Colon (tissue), 2 donors: ENCODE data around the gene SAPCD2.

Source experiments
- FAIRE-seq: peaks from 2 replicates; lab custom pipeline; 2012; peaks lifted over from hg19 to GRCh38; lab: Jason Lieb, UNC
- donor health status: control.
- donor health status: control.

The SAPCD2 gene

GRCh38 chr9:137080260-137081122 lies 10.1 kb upstream of the SAPCD2 start:
- FAIRE-seq, result no peak

GRCh38 chr9:137079401-137079787 lies 9.0 kb upstream of the SAPCD2 start:
- no peak for FAIRE-seq

DNA sequence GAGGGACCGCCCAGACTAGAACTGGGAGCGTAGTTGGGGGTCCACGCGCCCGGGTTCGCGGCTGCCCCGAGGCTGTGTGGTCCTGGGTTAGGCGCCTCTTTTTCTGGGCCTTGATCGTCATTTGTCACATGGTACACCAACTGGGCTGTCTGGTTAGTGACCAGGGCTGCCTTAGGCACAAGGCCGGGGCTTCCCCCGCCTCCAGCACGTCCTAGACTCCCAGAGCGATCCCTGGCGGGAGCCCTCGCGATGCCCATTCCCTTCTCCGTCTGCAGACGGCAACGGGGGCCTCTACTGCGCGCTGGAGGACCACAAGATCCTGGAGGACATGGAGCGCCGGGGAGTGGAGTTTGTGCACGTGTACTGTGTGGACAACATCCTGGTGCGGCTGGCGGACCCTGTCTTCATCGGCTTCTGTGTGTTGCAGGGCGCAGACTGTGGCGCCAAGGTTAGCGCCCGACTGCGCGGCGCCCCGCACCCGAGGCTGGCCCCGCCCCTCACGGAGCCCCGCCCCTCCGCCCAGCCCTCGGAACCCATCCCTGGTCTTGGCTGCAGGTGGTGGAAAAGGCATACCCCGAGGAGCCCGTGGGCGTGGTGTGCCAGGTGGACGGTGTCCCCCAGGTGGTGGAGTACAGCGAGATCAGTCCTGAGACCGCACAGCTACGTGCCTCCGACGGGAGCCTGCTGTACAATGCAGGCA lies 8.5 kb upstream of the SAPCD2 start:
- FAIRE-seq, result no peak

GRCh38 chr9:137077758-137078693 lies 7.7 kb upstream of the SAPCD2 start:
- FAIRE-seq, result no peak

DNA sequence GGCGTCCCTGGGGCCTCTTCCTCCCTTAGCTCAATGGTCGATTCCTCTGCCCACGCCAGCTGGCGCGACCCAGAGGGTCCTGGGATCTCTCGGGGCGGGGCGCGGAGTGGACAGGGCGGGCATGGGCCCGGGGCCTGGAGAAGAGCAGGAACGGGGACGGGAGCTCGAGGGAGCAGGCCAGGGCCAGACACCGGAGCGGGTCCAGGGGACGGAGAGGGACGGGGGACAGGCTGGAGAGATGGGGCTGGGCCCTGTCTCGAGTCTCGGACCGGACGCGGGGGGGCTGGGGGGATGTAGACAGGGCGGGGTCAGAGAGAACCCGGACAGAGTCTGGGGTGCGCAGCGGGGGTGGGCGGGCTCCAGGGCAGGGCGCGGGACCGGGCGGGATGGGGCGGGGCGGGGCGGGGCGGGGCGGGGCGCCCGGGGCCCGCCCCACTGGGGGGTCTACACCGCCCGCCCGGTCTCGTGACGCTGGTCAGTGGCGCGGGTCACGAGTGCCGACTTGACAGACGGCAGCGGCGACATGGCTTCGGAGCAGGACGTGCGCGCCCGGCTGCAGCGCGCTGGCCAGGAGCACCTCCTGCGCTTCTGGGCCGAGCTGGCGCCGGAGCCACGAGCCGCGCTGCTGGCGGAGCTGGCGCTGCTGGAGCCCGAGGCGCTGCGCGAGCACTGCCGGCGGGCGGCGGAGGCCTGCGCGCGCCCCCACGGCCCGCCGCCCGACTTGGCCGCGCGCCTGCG lies 6.8 kb upstream of the SAPCD2 start, which contains the start of gene UAP1L1:
Gene UAP1L1 (plus strand): TSS at position 508 of the 738 bp plus-strand sequence. CDS start 16 bp downstream, at position 524.
- FAIRE-seq, result no peak

DNA sequence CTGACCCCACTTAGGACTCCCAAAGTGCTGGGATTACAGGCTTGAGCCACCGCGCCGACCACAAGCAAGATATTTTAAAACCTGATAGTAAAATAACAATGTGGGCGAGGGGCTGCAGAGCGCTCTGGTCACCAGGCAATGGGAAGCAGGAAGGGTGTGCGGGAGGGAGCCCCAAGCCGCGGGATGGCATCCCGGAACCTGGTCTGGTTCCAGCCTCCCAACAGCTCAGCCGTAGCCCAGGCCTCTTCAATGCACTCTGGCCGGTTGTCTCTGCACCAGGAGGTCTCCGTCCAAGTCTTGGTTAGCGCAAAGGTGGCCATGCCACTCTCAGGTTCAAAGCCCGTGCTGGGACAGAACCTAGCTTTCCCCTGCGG lies 6.3 kb upstream of the SAPCD2 start:
- no peak for FAIRE-seq

GRCh38 chr9:137075275-137075775 lies 5.0 kb upstream of the SAPCD2 start:
- no peak for FAIRE-seq

DNA sequence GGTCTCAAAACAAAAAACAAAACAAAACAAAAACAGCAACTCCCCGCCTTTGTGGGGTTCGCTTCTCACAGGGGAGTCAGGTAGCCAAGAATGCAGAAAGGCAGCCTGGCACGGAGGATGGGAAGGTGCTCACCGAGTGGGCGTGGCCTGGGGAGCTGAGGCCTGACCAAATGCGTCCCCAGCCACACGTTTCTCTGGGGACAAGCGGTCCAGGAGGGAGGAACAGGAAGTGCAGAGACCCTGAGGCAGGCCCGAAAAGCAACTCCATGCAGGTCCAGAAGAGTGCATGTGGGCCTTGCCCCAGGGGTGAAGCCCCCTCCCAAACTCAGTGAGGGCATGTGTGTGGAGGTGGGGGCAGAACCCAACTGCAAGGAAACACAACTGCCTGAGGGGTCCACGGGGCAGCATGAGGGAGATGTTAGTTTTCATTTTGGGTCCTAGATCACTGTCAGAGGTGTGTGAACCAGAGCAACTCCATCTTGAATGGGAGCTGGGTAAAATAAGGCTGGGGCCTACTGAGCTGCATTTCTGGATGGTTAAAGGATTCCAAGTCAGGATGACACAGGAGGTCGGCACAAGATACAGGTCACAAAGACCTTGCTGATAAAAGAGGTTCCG lies 4.4 kb upstream of the SAPCD2 start:
- FAIRE-seq, result no peak

DNA sequence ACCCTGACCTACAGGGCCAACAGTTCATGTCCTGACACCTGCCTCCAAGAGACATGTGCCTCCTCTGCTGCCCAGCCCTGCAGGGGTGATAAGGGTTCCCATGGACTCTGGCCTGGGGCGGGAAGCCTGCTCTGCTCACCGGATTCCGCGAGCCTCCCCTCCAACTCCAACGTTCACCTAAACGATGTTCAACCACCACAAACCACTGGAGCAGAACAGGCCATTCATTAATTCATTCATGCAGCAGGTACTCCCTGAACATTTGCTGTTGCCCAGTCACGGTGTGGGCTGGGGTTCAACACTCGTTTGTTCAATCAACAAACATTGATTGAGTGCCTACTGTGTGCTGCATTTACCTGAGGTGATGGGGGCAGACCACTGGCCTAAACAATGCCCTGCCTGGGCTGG lies 3.6 kb upstream of the SAPCD2 start:
- FAIRE-seq, result no peak

DNA sequence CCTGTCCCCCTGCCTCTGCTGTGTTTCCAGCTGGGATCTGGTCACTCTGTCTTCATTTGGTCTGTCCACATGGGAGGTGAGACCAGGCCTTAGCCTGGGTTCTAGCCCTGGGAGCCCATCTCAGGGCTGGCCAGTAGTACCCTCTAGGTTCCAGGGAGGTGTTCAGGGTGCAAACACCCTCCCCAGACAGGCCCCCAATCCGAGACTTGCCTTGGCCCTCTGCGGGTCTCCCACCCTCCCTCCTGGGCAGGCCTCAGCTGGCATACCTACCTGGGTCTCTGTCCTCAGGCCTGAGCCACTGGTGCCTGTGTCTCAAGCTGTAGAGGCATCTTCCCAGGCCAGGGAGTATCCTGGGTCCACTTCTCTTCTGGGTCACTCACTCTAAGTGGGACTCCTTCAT lies 925 bp upstream of the SAPCD2 start:
- no peak for FAIRE-seq

- no peak for FAIRE-seq
These were observed 534 bp upstream of the SAPCD2 start for GRCh38 chr9:137070906-137071275.

DNA sequence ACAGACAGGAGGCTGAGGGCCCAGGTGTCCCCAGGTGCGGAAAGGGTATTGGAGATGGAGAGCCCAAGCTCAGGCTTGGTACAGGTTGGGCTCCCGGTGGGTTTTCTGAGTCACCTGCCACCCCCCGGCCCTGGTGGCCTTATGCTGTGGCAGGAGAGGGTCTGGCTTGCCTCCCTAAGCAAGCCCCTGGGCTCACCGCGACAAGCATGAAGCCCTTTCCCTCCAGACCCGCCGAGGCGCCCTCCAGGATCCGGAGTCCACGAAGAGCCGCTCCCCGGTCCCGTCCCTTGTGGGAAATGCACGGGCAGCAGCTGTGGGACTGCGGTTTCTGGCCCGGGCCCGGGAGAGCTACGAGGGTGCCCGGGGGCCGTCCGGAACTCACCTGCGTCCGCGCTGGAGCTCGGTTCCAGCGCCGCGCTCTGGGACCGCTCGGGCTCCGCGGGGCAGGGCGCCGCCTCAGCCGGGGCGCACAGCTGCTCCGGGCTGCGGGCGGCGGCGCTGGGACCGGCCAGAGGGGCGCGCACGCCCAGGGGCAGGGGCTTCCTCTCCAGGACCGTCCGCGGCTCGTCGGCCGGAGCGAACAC lies 757 bp downstream of the SAPCD2 start:
- no peak for FAIRE-seq

- no peak for FAIRE-seq
These were observed 1.5 kb downstream of the SAPCD2 start for GRCh38 chr9:137068539-137069507.

DNA sequence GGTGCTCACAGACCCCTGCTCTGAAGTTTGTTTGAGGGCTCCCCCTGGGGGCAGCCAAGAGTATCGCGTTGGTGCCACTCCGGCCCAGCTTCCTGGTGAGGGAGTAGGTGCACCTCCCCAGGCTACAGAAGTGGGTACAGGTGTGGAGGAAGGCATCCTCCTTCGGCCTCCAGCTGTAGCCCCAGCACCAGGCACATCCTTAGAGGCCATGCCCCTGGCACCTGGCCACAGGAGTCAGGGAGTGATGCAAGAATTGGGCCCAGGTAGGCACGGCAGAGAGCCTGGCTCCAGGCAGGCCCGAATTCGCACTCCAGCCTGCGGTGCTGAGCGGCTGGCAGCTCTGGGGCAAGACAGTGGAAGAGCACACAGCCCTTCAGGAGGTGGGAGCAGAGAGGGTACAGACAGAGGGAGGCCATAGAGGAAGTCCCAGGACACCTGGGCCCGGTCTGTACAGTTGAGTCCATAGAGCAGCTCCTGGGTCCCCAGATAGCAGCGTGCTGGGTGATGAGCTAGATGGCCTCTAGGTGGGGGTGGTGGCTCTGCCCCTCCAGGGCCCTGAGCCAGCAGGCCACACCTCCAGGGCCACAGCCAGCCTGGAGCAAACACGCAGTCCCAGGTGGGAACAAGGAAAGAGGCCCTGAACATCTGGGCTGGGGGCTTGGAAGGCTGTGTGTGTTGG lies 2.4 kb downstream of the SAPCD2 start:
- FAIRE-seq, result no peak

DNA sequence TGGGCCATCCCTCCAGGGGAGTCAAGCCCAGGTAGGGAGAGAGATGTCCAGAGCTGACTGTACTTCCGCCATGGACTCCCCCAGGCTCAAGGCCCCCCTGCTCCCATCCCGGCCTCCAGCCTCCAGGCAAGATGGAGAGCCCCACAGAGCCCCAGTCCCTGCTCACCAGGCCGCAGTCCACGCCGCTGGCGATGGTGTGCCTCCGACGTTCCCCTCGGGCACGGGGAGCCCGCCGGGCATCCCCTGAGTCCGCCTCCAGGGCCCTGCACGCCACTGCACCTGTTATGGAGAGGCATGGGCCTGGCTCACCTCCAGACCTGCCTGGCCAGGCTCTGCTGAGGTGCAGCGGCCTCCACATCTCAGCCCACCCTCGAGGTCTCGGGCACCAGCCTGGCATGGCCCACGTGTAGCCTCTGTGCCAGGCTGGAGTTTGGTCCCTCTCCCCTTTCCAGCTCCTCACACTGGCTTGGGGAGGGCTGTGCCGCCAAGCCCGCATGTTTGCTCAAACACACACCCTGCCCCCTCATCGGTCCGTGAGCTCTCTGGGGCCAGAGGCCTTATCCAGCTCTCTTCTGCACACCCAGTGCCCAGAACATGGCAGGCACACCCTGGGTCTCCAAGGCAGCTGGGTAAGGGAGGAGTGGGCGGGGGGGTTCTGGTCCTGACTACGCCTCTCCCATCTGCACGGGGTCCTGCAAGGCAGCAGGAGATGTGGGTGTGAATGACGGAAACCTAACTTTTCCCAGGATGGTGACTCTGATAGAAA lies 4.1 kb downstream of the SAPCD2 start:
- no peak for FAIRE-seq

DNA sequence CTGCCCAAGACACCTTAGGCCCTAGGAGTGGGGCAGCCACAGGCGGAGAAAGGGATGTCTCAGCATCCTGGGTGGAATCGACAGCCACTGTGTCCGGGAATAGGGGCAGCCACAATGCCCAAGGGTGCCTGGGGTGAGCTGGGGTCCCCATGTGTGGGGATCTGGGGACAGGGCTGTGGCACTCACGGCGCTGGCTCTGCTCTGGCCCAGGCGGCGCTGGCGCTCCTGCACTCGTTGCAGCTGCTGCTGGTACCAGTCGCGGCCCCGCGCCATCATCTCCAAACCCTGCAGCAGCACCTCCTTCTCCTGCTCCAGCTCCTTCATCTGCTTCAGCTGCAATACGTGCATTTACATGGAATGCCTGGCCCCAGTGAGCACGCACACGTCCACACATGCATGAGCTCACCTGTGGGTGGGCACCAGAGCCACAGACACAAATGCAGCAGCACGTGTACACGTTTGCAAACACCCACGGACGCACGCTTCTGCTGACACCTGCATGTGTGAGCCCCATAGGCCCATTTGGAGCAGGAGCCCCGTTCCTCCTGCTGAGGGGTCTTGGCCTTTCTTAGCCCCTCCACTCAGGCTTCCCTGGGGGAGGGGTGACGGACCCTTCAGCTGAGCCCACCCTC lies 4.9 kb downstream of the SAPCD2 start:
- no peak for FAIRE-seq

GRCh38 chr9:137064880-137065164 lies 5.5 kb downstream of the SAPCD2 start:
- no peak for FAIRE-seq
